Esophagus muscularis mucosa (tissue), 3 donors: ENCODE results near the gene SPHK1.

ENCODE experiments used
- POLR2A ChIP-seq: fragments of 450-650 bp; IDR thresholded peaks from one replicate; pipeline ENCODE4 v1.6.1; 2017; ENCODE audit warnings: antibody characterized with exemption, moderate library complexity, mild to moderate bottlenecking, low read depth
- POLR2AphosphoS5 ChIP-seq, 2 donors: sonication (generic); formaldehyde crosslinking; IDR thresholded peaks; one replicate each; pipeline ENCODE4 v1.6.1; 2017; ENCODE audit warnings: antibody characterized with exemption in 2 of 2
- TF ChIP-seq, protein P1 (sequence below), 3 experiments: fragments of 200-600 bp in 2 of 3; fragments of 450-650 bp in 1 of 3; sonication (generic) in 2 of 3; IDR thresholded peaks; one replicate each; pipeline ENCODE4 v1.5.1; 2017 to 2019; ENCODE audit warnings: antibody characterized with exemption in 3 of 3, mild to moderate bottlenecking in 2 of 3, moderate library complexity in 1 of 3

DNA sequence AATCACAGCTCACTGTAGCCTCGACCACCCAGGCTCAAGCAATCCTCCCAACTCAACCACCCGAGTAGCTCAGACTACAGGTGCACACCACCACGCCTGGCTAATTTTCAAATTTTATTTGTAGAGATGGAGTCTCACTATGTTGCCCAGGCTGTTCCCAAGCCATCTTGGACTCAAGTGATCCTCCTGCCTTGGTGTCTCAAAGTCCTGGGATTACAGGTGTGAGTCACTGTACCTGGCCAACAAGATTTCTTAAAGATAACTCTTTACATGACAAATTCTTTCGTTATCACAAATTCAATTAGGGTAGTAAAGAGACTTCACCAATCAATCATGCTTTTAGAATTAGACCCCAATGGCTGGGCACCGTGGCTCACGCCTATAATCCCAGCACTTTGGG is 43.1 kb upstream of the SPHK1 start:
- TF ChIP-seq, protein P1, sequence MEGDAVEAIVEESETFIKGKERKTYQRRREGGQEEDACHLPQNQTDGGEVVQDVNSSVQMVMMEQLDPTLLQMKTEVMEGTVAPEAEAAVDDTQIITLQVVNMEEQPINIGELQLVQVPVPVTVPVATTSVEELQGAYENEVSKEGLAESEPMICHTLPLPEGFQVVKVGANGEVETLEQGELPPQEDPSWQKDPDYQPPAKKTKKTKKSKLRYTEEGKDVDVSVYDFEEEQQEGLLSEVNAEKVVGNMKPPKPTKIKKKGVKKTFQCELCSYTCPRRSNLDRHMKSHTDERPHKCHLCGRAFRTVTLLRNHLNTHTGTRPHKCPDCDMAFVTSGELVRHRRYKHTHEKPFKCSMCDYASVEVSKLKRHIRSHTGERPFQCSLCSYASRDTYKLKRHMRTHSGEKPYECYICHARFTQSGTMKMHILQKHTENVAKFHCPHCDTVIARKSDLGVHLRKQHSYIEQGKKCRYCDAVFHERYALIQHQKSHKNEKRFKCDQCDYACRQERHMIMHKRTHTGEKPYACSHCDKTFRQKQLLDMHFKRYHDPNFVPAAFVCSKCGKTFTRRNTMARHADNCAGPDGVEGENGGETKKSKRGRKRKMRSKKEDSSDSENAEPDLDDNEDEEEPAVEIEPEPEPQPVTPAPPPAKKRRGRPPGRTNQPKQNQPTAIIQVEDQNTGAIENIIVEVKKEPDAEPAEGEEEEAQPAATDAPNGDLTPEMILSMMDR (IDR thresholded peaks at IDR 0.05), result no peak
- TF ChIP-seq POLR2A, result no peak
- no peak for TF ChIP-seq POLR2AphosphoS5 (IDR thresholded peaks at IDR 0.05)
